ENCODE results near the gene KRTAP19-7. TPM values are rescaled to one million over a fixed set of nuclear protein-coding genes. Genes with fewer than 3 reads are reported as not detected.

KRTAP19-7 gene
- total RNA-seq, result not detected

GRCh38 chr21:30561264-30561895 is at the start of gene KRTAP19-7:
Gene KRTAP19-7 (minus strand): TSS chr21:30561314. CDS start chr21:30561289, 25 bp downstream.
- ATAC-seq, result no peak
- Mint-ChIP-seq H3K9me3 (no peaks in the 10 kb centered on the region), H3K4me3 (no peak within 1 kb of the TSS), H3K4me1 (ENCODE audit: low read depth) (no peaks in the 10 kb centered on the region), H3K36me3 (ENCODE audit: insufficient read depth) (no peaks in the 10 kb centered on the region), H3K27me3 (ENCODE audit: low read depth) (no peaks in the 10 kb centered on the region)
- DNase-seq, result no peak

- ATAC-seq (no peak), DNase-seq (no peak)
- H3K4me1 Mint-ChIP-seq (ENCODE audit: low read depth), result no peaks in the 10 kb centered on the region
- H3K4me3 Mint-ChIP-seq, result no peak overlapping the region
- H3K36me3 Mint-ChIP-seq (ENCODE audit: insufficient read depth), result no peaks in the 10 kb centered on the region
- no peaks in the 10 kb centered on the region for H3K27me3 Mint-ChIP-seq (ENCODE audit: low read depth)
- peaks cover 11% of the 10 kb centered on the region for H3K9me3 Mint-ChIP-seq
These were observed 44.9 kb upstream of the KRTAP19-7 start for GRCh38 chr21:30605968-30606367.

- no peak within 1 kb of the TSS for H3K4me3 Mint-ChIP-seq
- no peaks in the 10 kb centered on the region for H3K27me3 Mint-ChIP-seq (ENCODE audit: low read depth)
- peaks cover 11% of the 10 kb centered on the region for H3K9me3 Mint-ChIP-seq
- no peaks in the 10 kb centered on the region for H3K36me3 Mint-ChIP-seq (ENCODE audit: insufficient read depth)
- ATAC-seq (no peak), DNase-seq (no peak)
- no peaks in the 10 kb centered on the region for H3K4me1 Mint-ChIP-seq (ENCODE audit: low read depth)
These were observed 39.7 kb upstream of the KRTAP19-7 start, which contains the start of gene KRTAP22-1 for GRCh38 chr21:30600787-30601186. Gene KRTAP22-1 (plus strand): TSS chr21:30601087.

- H3K4me1 Mint-ChIP-seq (ENCODE audit: low read depth), result no peaks in the 10 kb centered on the region
- no peak for DNase-seq
- no peak for ATAC-seq
- H3K36me3 Mint-ChIP-seq (ENCODE audit: insufficient read depth), result no peaks in the 10 kb centered on the region
- peaks cover 11% of the 10 kb centered on the region for H3K9me3 Mint-ChIP-seq
- H3K27me3 Mint-ChIP-seq (ENCODE audit: low read depth), result no peaks in the 10 kb centered on the region
- no peak within 1 kb of the TSS for H3K4me3 Mint-ChIP-seq
These were observed 37.7 kb upstream of the KRTAP19-7 start, which contains the start of gene KRTAP6-2 for GRCh38 chr21:30598802-30599201. Gene KRTAP6-2 (minus strand): TSS chr21:30598902. CDS start chr21:30598874, 28 bp downstream.

- H3K27me3 Mint-ChIP-seq (ENCODE audit: low read depth), result no peaks in the 10 kb centered on the region
- H3K9me3 Mint-ChIP-seq, result no peaks in the 10 kb centered on the region
- H3K36me3 Mint-ChIP-seq (ENCODE audit: insufficient read depth), result no peaks in the 10 kb centered on the region
- ATAC-seq (no peak), DNase-seq (no peak)
- H3K4me1 Mint-ChIP-seq (ENCODE audit: low read depth), result no peaks in the 10 kb centered on the region
- H3K4me3 Mint-ChIP-seq, result no peak within 1 kb of the TSS
These were observed 31.0 kb upstream of the KRTAP19-7 start, which contains the start of gene KRTAP6-3 for GRCh38 chr21:30592140-30592539. Gene KRTAP6-3 (plus strand): TSS chr21:30592440. CDS start chr21:30592446, 6 bp downstream.

- H3K27me3 Mint-ChIP-seq (ENCODE audit: low read depth), result no peaks in the 10 kb centered on the region
- H3K36me3 Mint-ChIP-seq (ENCODE audit: insufficient read depth), result no peaks in the 10 kb centered on the region
- no peak for DNase-seq
- H3K9me3 Mint-ChIP-seq, result no peaks in the 10 kb centered on the region
- no peaks in the 10 kb centered on the region for H3K4me1 Mint-ChIP-seq (ENCODE audit: low read depth)
- ATAC-seq, result no peak
- no peak within 1 kb of the TSS for H3K4me3 Mint-ChIP-seq
These were observed 29.2 kb upstream of the KRTAP19-7 start, which contains the start of gene KRTAP22-2 for GRCh38 chr21:30590297-30590696. Gene KRTAP22-2 (minus strand): TSS chr21:30590397.

GRCh38 chr21:30582870-30583269 is 21.8 kb upstream of the KRTAP19-7 start:
- Mint-ChIP-seq H3K4me3 (no peak overlapping the region), H3K27me3 (ENCODE audit: low read depth) (no peaks in the 10 kb centered on the region), H3K4me1 (ENCODE audit: low read depth) (no peaks in the 10 kb centered on the region), H3K9me3 (no peaks in the 10 kb centered on the region), H3K36me3 (ENCODE audit: insufficient read depth) (no peaks in the 10 kb centered on the region)
- no peak for DNase-seq
- ATAC-seq, result no peak

GRCh38 chr21:30580132-30580531 is 19.0 kb upstream of the KRTAP19-7 start:
- no peak for ATAC-seq
- Mint-ChIP-seq H3K4me1 (ENCODE audit: low read depth) (no peaks in the 10 kb centered on the region), H3K4me3 (no peak overlapping the region), H3K9me3 (no peaks in the 10 kb centered on the region), H3K36me3 (ENCODE audit: insufficient read depth) (no peaks in the 10 kb centered on the region), H3K27me3 (ENCODE audit: low read depth) (no peaks in the 10 kb centered on the region)
- DNase-seq, result no peak

GRCh38 chr21:30579346-30579745 is 18.2 kb upstream of the KRTAP19-7 start:
- H3K36me3 Mint-ChIP-seq (ENCODE audit: insufficient read depth), result no peaks in the 10 kb centered on the region
- no peak for DNase-seq
- H3K4me3 Mint-ChIP-seq, result no peak overlapping the region
- no peaks in the 10 kb centered on the region for H3K9me3 Mint-ChIP-seq
- ATAC-seq, result no peak
- no peaks in the 10 kb centered on the region for H3K27me3 Mint-ChIP-seq (ENCODE audit: low read depth)
- H3K4me1 Mint-ChIP-seq (ENCODE audit: low read depth), result no peaks in the 10 kb centered on the region

- no peak for DNase-seq
These were observed 16.7 kb upstream of the KRTAP19-7 start for GRCh38 chr21:30577766-30578165.

GRCh38 chr21:30567617-30568016 is 6.5 kb upstream of the KRTAP19-7 start:
- Mint-ChIP-seq H3K27me3 (ENCODE audit: low read depth) (no peaks in the 10 kb centered on the region), H3K4me3 (no peak overlapping the region), H3K4me1 (ENCODE audit: low read depth) (no peaks in the 10 kb centered on the region), H3K36me3 (ENCODE audit: insufficient read depth) (no peaks in the 10 kb centered on the region), H3K9me3 (peaks cover 5% of the 10 kb centered on the region)
- ATAC-seq (no peak), DNase-seq (no peak)

More at GRCh38 chr21:30577766-30578165, 16.7 kb upstream of the KRTAP19-7 start:
- peak; percentile 56 to 79 for ATAC-seq
- H3K9me3 Mint-ChIP-seq, result no peaks in the 10 kb centered on the region
- no peaks in the 10 kb centered on the region for H3K27me3 Mint-ChIP-seq (ENCODE audit: low read depth)
- no peaks in the 10 kb centered on the region for H3K36me3 Mint-ChIP-seq (ENCODE audit: insufficient read depth)
- no peak overlapping the region for H3K4me3 Mint-ChIP-seq
- no peaks in the 10 kb centered on the region for H3K4me1 Mint-ChIP-seq (ENCODE audit: low read depth)

- DNase-seq, result no peak
- H3K9me3 Mint-ChIP-seq, result no peaks in the 10 kb centered on the region
- no peaks in the 10 kb centered on the region for H3K36me3 Mint-ChIP-seq (ENCODE audit: insufficient read depth)
- no peaks in the 10 kb centered on the region for H3K27me3 Mint-ChIP-seq (ENCODE audit: low read depth)
- no peaks in the 10 kb centered on the region for H3K4me1 Mint-ChIP-seq (ENCODE audit: low read depth)
- ATAC-seq, result no peak
- H3K4me3 Mint-ChIP-seq, result no peak overlapping the region
These were observed 2.5 kb upstream of the KRTAP19-7 start for GRCh38 chr21:30563630-30564029.

- no peak for ATAC-seq
- Mint-ChIP-seq H3K4me3 (no peak overlapping the region), H3K27me3 (ENCODE audit: low read depth) (no peaks in the 10 kb centered on the region), H3K9me3 (no peaks in the 10 kb centered on the region), H3K4me1 (ENCODE audit: low read depth) (no peaks in the 10 kb centered on the region), H3K36me3 (ENCODE audit: insufficient read depth) (no peaks in the 10 kb centered on the region)
- no peak for DNase-seq
These were observed 2.0 kb upstream of the KRTAP19-7 start for GRCh38 chr21:30563072-30563471.

- ATAC-seq (no peak), DNase-seq (no peak)
- Mint-ChIP-seq H3K27me3 (ENCODE audit: low read depth) (no peaks in the 10 kb centered on the region), H3K4me1 (ENCODE audit: low read depth) (no peaks in the 10 kb centered on the region), H3K4me3 (no peak overlapping the region), H3K36me3 (ENCODE audit: insufficient read depth) (no peaks in the 10 kb centered on the region), H3K9me3 (no peaks in the 10 kb centered on the region)
These were observed 843 bp upstream of the KRTAP19-7 start for GRCh38 chr21:30561957-30562356.

GRCh38 chr21:30555095-30555494 is 6.0 kb downstream of the KRTAP19-7 start:
- H3K4me1 Mint-ChIP-seq (ENCODE audit: low read depth), result no peaks in the 10 kb centered on the region
- H3K4me3 Mint-ChIP-seq, result no peak overlapping the region
- no peaks in the 10 kb centered on the region for H3K27me3 Mint-ChIP-seq (ENCODE audit: low read depth)
- DNase-seq (no peak), ATAC-seq (no peak)
- H3K9me3 Mint-ChIP-seq, result peaks cover 11% of the 10 kb centered on the region
- H3K36me3 Mint-ChIP-seq (ENCODE audit: insufficient read depth), result no peaks in the 10 kb centered on the region
